Peyer's patch (tissue), 4 donors: ENCODE results near the gene BRCA2. TPM values are rescaled to one million over a fixed set of nuclear protein-coding genes. Genes with fewer than 3 reads are reported as not detected.

Experiments used
- DNase-seq, 3 donors: peaks; one replicate each; pipeline ENCODE4 v3.0.0-alpha.2; 2017 to 2019
- H3K27ac ChIP-seq, 4 donors: fragments of 200-600 bp; sonication (generic); one replicate each; pipeline ENCODE4 v1.5.1; 2016 to 2019
- H3K27me3 ChIP-seq, 2 donors: fragments of 200-600 bp; sonication (generic); one replicate each; pipeline ENCODE4 v1.5.1; 2019
- H3K36me3 ChIP-seq, 3 donors: fragments of 200-600 bp; sonication (generic); one replicate each; pipeline ENCODE4 v1.5.1; 2016 to 2019
- H3K4me1 ChIP-seq, 4 donors: fragments of 200-600 bp; sonication (generic); one replicate each; pipeline ENCODE4 v1.5.1; 2016 to 2019
- H3K4me3 ChIP-seq, 4 donors: fragments of 200-600 bp; sonication (generic); 1 replicate in 3 of 4; 2 replicates in 1 of 4; pipeline ENCODE4 v1.5.1; 2016 to 2019; ENCODE audit warnings: mild to moderate bottlenecking in 1 of 4
- H3K9me3 ChIP-seq, 4 donors: fragments of 200-600 bp; sonication (generic); one replicate each; pipeline ENCODE4 v1.5.1; 2016 to 2019; ENCODE audit warnings: mild to moderate bottlenecking in 1 of 4
- POLR2A ChIP-seq, 2 donors: fragments of 450-650 bp; IDR thresholded peaks; one replicate each; pipeline ENCODE4 v1.5.1; 2017; ENCODE audit warnings: antibody characterized with exemption in 2 of 2, mild to moderate bottlenecking in 2 of 2, moderate library complexity in 2 of 2
- small RNA-seq, 2 donors: library from RNA; depleted of rRNA; stranded (forward); fragments of <200 nt; gene quantifications; one replicate each; pipeline ENCODE3, GENCODE V24; 2016
- total RNA-seq, 4 donors: library from RNA; depleted of rRNA; stranded (reverse); fragments of >200 nt; gene quantifications; one replicate each; pipeline ENCODE4 v1.1.0, GENCODE V29; 2016
- TF ChIP-seq, protein P1 (sequence below), 6 experiments: fragments of 450-650 bp in 4 of 6; fragments of 200-600 bp in 2 of 6; sonication (generic) in 1 of 6; IDR thresholded peaks; one replicate each; pipeline ENCODE4 v1.5.1; 2017 to 2019; ENCODE audit warnings: antibody characterized with exemption in 6 of 6, mild to moderate bottlenecking in 3 of 6, moderate library complexity in 1 of 6

The BRCA2 gene
- total RNA-seq, 4 donors from 2014 or later, result 1.7 to 12.4 (median 2.7) TPM

DNA sequence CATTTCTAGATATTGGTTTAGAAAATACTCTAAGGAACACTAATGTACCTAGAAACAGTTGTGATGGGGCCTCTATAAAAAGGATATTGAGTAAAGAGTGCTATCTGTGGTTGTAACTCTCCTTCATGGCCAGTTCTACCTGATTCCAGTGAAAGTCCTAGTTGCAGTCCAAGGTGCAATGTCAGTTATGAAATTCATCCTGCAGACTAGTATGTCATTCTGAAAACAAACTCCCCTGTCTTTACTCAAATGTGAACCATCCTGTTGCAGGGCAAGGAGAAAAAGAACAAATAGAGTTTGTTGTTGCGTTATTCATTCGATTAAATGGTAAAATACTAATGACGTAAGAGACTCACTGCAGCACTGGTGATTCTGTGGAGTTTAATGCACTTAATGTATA lies 130.9 kb downstream of the BRCA2 start:
- Histone ChIP-seq H3K27me3 (no peaks in the 10 kb centered on the region), H3K4me3 (no peak overlapping the region), H3K36me3 (no peaks in the 10 kb centered on the region), H3K9me3 (no peaks in the 10 kb centered on the region), H3K4me1 (no peaks in the 10 kb centered on the region), H3K27ac (no peak overlapping the region)
- TF ChIP-seq, protein P1, sequence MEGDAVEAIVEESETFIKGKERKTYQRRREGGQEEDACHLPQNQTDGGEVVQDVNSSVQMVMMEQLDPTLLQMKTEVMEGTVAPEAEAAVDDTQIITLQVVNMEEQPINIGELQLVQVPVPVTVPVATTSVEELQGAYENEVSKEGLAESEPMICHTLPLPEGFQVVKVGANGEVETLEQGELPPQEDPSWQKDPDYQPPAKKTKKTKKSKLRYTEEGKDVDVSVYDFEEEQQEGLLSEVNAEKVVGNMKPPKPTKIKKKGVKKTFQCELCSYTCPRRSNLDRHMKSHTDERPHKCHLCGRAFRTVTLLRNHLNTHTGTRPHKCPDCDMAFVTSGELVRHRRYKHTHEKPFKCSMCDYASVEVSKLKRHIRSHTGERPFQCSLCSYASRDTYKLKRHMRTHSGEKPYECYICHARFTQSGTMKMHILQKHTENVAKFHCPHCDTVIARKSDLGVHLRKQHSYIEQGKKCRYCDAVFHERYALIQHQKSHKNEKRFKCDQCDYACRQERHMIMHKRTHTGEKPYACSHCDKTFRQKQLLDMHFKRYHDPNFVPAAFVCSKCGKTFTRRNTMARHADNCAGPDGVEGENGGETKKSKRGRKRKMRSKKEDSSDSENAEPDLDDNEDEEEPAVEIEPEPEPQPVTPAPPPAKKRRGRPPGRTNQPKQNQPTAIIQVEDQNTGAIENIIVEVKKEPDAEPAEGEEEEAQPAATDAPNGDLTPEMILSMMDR (IDR thresholded peaks at IDR 0.05), result no peak
- TF ChIP-seq POLR2A (IDR thresholded peaks at IDR 0.05), result no peak
- DNase-seq, result no peak

DNA sequence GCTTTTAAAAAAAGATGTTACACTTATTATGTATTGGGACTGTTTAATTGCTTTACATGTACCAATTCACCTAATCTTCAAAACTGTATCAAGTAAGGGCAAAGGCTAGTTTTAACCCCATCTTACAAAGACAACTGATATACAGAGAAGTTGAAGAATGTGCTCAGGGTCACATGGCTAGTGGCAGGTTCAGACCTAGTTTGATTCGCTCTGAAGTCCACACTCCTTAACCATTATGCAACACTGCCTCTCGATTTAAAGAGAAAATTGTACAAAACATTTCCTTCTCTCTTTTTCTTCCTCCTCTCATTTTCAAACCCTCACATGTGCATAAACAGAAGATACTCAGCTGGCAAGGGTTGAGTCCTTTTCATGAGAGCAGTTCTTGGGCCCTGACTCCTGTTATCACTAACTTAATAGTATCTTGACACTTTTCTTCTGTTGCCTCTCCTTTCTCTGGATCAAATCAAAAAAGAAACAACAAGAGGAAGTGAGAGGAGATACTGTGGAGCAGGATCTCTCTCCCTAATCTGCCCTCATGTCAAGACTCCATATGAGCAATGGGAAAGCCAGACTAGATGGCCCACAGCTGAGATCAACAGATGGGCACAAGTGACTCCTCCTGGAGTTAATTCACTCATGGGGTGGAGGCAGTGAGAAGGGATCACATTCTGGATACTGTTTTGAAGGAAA lies 131.6 kb downstream of the BRCA2 start:
- H3K36me3 ChIP-seq, result no peaks in the 10 kb centered on the region
- H3K9me3 ChIP-seq, result no peaks in the 10 kb centered on the region
- no peak overlapping the region for H3K27ac ChIP-seq
- no peak for TF ChIP-seq POLR2A (IDR thresholded peaks at IDR 0.05)
- TF ChIP-seq, protein P1 (IDR thresholded peaks at IDR 0.05), result no peak
- DNase-seq, result no peak
- H3K4me3 ChIP-seq, result no peak overlapping the region
- H3K4me1 ChIP-seq, result no peaks in the 10 kb centered on the region
- H3K27me3 ChIP-seq, result no peaks in the 10 kb centered on the region

DNA sequence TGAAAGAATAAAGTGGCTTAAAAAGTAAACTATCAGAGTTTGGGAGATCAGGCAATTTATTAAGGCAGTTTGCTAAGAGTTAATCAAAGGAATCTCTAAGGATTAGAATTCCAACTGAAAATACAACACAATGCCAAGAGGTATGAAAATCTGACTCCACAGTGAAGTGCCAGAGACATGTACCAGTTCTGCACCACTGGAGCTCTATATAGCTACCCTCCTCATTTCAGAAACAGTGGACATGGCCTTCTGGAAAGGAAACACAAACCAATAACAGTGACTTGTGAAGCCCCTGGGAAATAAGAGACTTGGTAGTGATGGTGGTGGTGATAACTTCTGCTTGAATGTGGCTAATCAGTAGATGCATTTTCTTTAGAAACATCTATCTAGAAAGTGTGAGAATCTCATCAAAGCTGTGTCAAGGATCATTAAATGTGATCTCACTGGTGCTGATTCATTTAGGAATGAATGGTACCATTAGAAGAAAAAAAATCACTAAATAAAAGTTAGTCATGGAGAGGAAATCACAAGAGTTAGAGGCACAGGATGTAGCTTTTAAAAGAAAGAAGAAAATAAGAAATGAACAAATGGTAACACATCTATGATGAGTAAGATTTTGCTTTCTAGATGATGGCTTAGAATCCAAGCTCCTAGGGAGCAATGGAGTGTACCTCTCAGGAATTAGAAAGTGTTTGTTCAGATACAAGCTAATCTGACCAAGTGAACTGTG lies 132.8 kb downstream of the BRCA2 start:
- Histone ChIP-seq H3K27me3 (no peaks in the 10 kb centered on the region), H3K9me3 (no peaks in the 10 kb centered on the region), H3K27ac (no peak overlapping the region), H3K36me3 (no peaks in the 10 kb centered on the region), H3K4me3 (no peak overlapping the region), H3K4me1 (no peaks in the 10 kb centered on the region)
- no peak for DNase-seq
- TF ChIP-seq POLR2A (IDR thresholded peaks at IDR 0.05), result no peak
- TF ChIP-seq, protein P1 (IDR thresholded peaks at IDR 0.05), result no peak

DNA sequence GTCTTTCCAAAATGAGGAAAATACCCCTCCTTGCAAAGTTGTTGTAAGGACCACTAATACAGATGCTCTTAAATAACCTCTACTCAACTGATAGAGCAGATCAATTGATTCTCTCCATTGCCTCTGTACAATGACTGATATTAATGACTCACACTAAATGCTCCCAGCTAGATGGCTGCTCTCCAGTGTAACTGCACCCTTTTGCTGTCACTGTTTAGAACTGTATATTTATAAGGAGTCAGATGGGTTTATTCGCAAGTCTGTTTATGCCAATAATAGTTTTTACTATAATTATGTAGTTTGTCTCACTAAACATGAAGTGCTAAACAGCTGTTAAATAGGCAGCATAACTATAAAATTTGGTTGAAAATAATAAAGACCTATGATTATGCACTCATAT lies 133.7 kb downstream of the BRCA2 start:
- no peaks in the 10 kb centered on the region for H3K9me3 ChIP-seq
- DNase-seq, result no peak
- H3K4me3 ChIP-seq, result no peak overlapping the region
- no peaks in the 10 kb centered on the region for H3K27me3 ChIP-seq
- H3K36me3 ChIP-seq, result no peaks in the 10 kb centered on the region
- TF ChIP-seq, protein P1 (IDR thresholded peaks at IDR 0.05), result no peak
- no peak for TF ChIP-seq POLR2A (IDR thresholded peaks at IDR 0.05)
- H3K27ac ChIP-seq, result no peak overlapping the region
- H3K4me1 ChIP-seq, result no peaks in the 10 kb centered on the region

Small RNA genes lying within 50 kb of the gene (small RNA-seq; reads per million reads assigned to genes)
- gene RF00190, result 0 reads per million in 2 donors

Other genes starting within 250 kb of the BRCA2 start
- gene ZAR1L, start 145 bp upstream of the BRCA2 start, total RNA-seq, result not detected
- gene N4BP2L1, start 112.6 kb downstream of the BRCA2 start, total RNA-seq, result 10 to 100 TPM; 17.2 to 31.5 (median 21.7) TPM
- gene N4BP2L2, start 223.3 kb downstream of the BRCA2 start, total RNA-seq, result 100 to 1,000 TPM; 159 to 263 (median 205) TPM